Measurements from ENCODE around the gene RNF167. TPM values are rescaled to one million over a fixed set of nuclear protein-coding genes. Genes with fewer than 3 reads are reported as not detected.
A peak's percentile ranks its signal among the peaks of the same experiment; 100 is the strongest.

Gene RNF167
- total and polyA plus RNA-seq, 2 of the 13 experiments (the other 11 are each of a cell fraction or from before 2014, with no cell fraction given) = 44.1 to 45.4 TPM

GRCh38 chr17:4986951-4987766 lies 47.1 kb downstream of the RNF167 start, which contains the start of gene CAMTA2 (continued):
- peak; percentile 62 for TF ChIP-seq KMT2B (CRISPR knock-in tag; IDR thresholded peaks at IDR 0.05)
- TF ChIP-seq CHCHD3 (CRISPR knock-in tag; IDR thresholded peaks at IDR 0.05) = no peak; the same call in 1 of the 2 replicates
- TF ChIP-seq ZEB1 (IDR thresholded peaks at IDR 0.05; ENCODE audit: insufficient replicate concordance, low read depth) = no peak
- TF ChIP-seq MYPOP (CRISPR knock-in tag; IDR thresholded peaks at IDR 0.05) = peak; percentile 67; the same call in 1 of the 2 replicates
- TF ChIP-seq PHB2 (IDR thresholded peaks at IDR 0.05; ENCODE audit: partially characterized antibody) = no peak
- TF ChIP-seq ZNF891 (CRISPR knock-in tag; IDR thresholded peaks at IDR 0.05) = peak; percentile 80; the same call in 1 of the 2 replicates
- TF ChIP-seq PBX2 (CRISPR knock-in tag; IDR thresholded peaks at IDR 0.05) = no peak
- TF ChIP-seq TGIF2 (CRISPR knock-in tag; IDR thresholded peaks at IDR 0.05) = 0 out of 2 replicates have a peak, but pooled peaks have one; percentile 57
- no peak for TF ChIP-seq CHD2 (IDR thresholded peaks at IDR 0.05; ENCODE audit: low read depth, low read length)
- no peak for TF ChIP-seq MAFG (CRISPR knock-in tag; IDR thresholded peaks at IDR 0.05)
- TF ChIP-seq KMT2A (CRISPR knock-in tag; IDR thresholded peaks at IDR 0.05) = peak; percentile 67; the same call in 1 of the 2 replicates
- TF ChIP-seq CAMTA2 (CRISPR knock-in tag; IDR thresholded peaks at IDR 0.05; ENCODE audit: borderline replicate concordance) = no peak
- no peak for TF ChIP-seq ZXDC (CRISPR knock-in tag; IDR thresholded peaks at IDR 0.05)
- TF ChIP-seq AFF4 (CRISPR knock-in tag; IDR thresholded peaks at IDR 0.05) = no peak
- TF ChIP-seq HNRNPUL1 (IDR thresholded peaks at IDR 0.05; ENCODE audit: low read depth, low read length) = peak; percentile 31; the same call in 1 of the 2 replicates
- TF ChIP-seq KLF15 (CRISPR knock-in tag; IDR thresholded peaks at IDR 0.05; ENCODE audit: borderline replicate concordance) = no peak
- no peak for TF ChIP-seq NFRKB (IDR thresholded peaks at IDR 0.05)
- no peak for TF ChIP-seq PCBP1 (IDR thresholded peaks at IDR 0.05; ENCODE audit: borderline replicate concordance, low read depth, low read length)
- TF ChIP-seq TP53 (CRISPR knock-in tag; conservative IDR thresholded peaks at IDR 0.05) = no peak

Measured in HepG2 (cell line).